Measurements from ENCODE around the gene ENTPD7. TPM values are rescaled to one million over a fixed set of nuclear protein-coding genes. Genes with fewer than 3 reads are reported as not detected.

ENTPD7 gene
- total RNA-seq, 1 experiment from 2014 or later, result 14.5 TPM

GRCh38 chr10:99629625-99629978 is 29.7 kb upstream of the ENTPD7 start:
- H3K18ac ChIP-seq (ENCODE audit: insufficient read length, low read depth, low read length), result no peak overlapping the region
- no peak for DNase-seq
- no peaks in the 10 kb centered on the region for H3K9me3 ChIP-seq (ENCODE audit: control insufficient read depth, low read depth, low read length)
- Mint-ChIP-seq H3K4me1 (peaks cover 5 to 6% of the 10 kb centered on the region in 2 experiments; a peak in 2 of 4 replicates), H3K36me3 (ENCODE audit: insufficient read depth in 1 of 3, low read depth in 3 of 3) (no peaks in the 10 kb centered on the region; a peak in 1 of 7 replicates), H3K9me3 (no peaks in the 10 kb centered on the region), H3K4me3 (no peak overlapping the region), H3K27me3 (ENCODE audit: low read depth) (peaks cover 19% of the 10 kb centered on the region), H3K27ac (no peak overlapping the region)
- no peak overlapping the region for H4K8ac ChIP-seq (replicated peaks; ENCODE audit: insufficient read length, low read depth, low read length)
- no peaks in the 10 kb centered on the region for H3K79me2 ChIP-seq (ENCODE audit: insufficient read depth, low read length)
- no peak overlapping the region for H3K4me2 ChIP-seq (ENCODE audit: insufficient read depth, insufficient read length, low read length)
- H3K14ac ChIP-seq (ENCODE audit: insufficient read depth, low read length), result no peak overlapping the region
- H4K5ac ChIP-seq (ENCODE audit: insufficient read length, low read depth, low read length), result no peak overlapping the region
- no peak for TF ChIP-seq CTCF (conservative IDR thresholded peaks at IDR 0.05)
- H3T11ph ChIP-seq (ENCODE audit: low read length), result no peak overlapping the region
- no peak overlapping the region for H2AFZ ChIP-seq (ENCODE audit: low read length)
- H3K23ac ChIP-seq (ENCODE audit: insufficient read length, low read depth, low read length), result no peak overlapping the region
- no peaks in the 10 kb centered on the region for H3K23me2 ChIP-seq (ENCODE audit: insufficient read length, low read depth, low read length, poor library complexity, severe bottlenecking)
- no peak overlapping the region for H2BK5ac ChIP-seq (ENCODE audit: insufficient read length, low read length)
- H2BK12ac ChIP-seq (ENCODE audit: insufficient read length, low read depth, low read length), result no peak overlapping the region
- H3K56ac ChIP-seq (ENCODE audit: insufficient read length, low read depth, low read length), result no peak overlapping the region
- H3K27ac ChIP-seq (ENCODE audit: insufficient read length, low read depth, low read length), result no peak overlapping the region
- H3K79me1 ChIP-seq (ENCODE audit: insufficient read depth, low read depth, low read length, poor library complexity, severe bottlenecking), result no peaks in the 10 kb centered on the region
- H3K9ac ChIP-seq (ENCODE audit: extremely low read depth, insufficient read length, low read length), result no peak overlapping the region
- no peak overlapping the region for H2BK15ac ChIP-seq (ENCODE audit: low read depth, low read length)
- no peak overlapping the region for H2BK120ac ChIP-seq (ENCODE audit: low read depth, low read length, poor library complexity, severe bottlenecking)
- H2AK5ac ChIP-seq (ENCODE audit: insufficient read length, low read length), result no peak overlapping the region
- no peaks in the 10 kb centered on the region for H4K20me1 ChIP-seq (ENCODE audit: control insufficient read depth, insufficient read depth, insufficient read length)
- no peak overlapping the region for H3K4ac ChIP-seq (ENCODE audit: low read depth, low read length)
- H3K27me3 ChIP-seq (ENCODE audit: insufficient read depth, low read length), result no peaks in the 10 kb centered on the region
- no peak overlapping the region for H2BK20ac ChIP-seq (ENCODE audit: low read depth, low read length, poor library complexity, severe bottlenecking)
- no peak overlapping the region for H4K91ac ChIP-seq (ENCODE audit: insufficient read length, low read depth, low read length)
- no CpG with 5 or more reads among the region's 3 CpGs for WGBS (ENCODE audit: extremely low coverage, insufficient read length, low lambda C conversion rate)
- no peaks in the 10 kb centered on the region; the same call in 1 of the 2 replicates for H3K4me1 ChIP-seq (ENCODE audit: insufficient read depth, low read length)
